HG02981 (cell line): ENCODE measurements around the gene APCDD1L.

ENCODE experiments used
- ATAC-seq: cut with Tn5 transposase; IDR thresholded peaks from one replicate; pipeline ENCODE4 v1.9.1; 2021; ENCODE audit warnings: mild to moderate bottlenecking, moderate library complexity; ENCODE audit not compliant: unreplicated experiment

APCDD1L gene

DNA sequence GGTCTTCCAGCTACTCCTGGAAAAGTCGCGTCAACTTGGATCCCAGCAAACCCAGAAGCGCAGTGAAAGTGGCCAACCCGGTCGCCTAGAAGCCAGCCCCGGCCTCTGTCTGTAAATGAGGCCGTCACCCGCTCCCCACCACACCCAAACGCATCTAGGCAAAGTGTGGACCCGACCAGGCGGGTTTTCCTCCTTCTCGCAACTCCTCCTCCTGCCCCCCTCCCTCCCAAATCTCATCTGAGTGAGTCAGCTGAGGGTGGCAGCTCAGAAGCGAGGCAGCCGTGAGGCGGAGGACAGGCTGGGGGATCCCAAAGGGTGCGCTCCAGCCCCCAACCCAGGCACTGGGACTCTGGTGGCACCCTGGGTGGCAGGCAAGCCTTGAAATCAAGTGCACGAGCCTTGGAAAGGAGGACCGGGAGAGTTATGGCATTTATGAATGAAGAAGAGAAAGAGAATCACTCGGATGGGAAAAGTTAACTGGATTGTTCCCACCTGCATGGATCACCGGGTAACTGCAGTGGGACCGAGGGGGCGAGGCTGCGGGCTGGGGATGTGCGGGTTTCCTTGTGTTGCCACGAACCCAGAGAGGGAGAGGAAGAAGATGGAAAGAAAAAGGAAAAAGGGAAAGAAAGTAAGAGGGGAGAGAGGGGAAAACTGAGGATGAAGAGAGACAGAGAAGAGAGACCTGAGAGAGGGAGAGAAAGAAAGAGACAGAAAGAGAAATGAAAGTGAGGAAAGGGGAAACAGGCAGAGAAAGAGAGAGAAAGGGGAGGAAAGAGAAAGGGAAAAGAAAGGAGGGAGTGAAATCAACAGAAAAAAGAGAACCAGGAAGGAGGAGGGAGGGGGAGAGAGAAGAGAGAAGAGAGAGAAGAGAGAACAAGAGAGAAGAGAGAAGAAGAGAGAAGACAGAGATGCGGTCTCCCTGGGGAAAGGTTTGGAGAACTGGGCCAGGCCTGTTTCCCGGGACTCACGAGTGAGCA, at the start of gene APCDD1L:
APCDD1L (minus strand) TSS at position 167 of the 980 bp plus-strand sequence. CDS start 692 bp downstream, outside the sequence.
- ATAC-seq, result no peak

DNA sequence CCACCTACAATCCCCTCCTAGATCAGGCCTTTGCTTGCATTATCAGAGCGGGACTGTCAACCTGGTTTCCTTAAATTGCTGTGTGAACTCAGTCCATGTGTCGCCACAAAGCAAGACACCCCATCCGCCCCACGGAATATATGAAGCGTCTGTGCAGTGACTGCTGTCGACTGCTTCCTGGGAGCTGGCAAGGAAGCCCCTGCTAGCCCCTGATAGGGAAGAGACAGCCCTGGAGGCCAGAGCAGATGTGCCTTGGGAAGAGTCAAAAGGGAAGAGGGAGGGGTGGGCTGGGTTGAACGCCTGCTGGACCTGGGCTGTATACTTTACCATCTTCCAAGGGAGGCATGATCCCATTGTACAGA, 44.1 kb upstream of the APCDD1L start:
- ATAC-seq, result no peak

DNA sequence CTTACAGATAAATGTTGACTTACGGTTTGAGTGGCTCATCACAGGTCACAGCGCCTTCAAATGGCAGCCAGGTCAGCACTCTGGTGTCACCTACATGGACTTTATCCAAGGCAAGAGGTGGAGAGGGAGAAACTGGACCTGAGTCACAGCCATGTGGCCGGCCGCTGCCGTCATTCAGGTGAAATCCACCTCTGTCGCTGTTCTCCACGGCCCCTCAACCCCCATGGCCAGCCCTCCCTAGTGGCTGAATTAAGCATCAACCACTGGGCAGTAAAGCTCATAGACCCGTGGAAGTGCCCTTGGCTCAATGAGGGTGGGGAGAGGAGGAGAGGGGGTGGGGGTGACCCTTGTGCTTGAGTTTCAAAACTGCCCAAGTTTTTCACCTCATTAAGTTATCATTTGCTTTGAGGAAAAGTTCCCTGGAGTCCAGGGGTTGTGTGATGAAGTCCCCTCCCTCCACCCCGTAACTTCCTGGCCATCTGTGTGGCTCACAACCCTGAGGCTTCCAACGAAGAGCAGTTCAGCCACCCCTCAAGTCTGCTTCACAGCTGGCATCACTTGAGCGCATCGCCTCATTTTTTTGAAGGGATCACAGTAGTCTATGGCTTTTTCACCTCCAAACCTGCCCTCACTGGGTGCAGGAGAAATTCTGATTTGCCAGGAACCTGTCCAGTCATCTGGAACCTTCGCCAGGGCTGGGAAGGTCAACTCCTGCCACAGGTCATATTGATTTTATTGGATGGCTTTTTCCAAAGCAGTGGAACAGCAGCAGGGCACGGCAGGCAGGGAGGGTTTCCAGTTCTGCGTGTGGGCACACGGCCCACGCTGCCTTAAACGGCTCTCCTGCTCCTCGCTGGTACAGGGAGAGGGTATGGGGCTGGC, 43.5 kb upstream of the APCDD1L start:
- ATAC-seq, result no peak

DNA sequence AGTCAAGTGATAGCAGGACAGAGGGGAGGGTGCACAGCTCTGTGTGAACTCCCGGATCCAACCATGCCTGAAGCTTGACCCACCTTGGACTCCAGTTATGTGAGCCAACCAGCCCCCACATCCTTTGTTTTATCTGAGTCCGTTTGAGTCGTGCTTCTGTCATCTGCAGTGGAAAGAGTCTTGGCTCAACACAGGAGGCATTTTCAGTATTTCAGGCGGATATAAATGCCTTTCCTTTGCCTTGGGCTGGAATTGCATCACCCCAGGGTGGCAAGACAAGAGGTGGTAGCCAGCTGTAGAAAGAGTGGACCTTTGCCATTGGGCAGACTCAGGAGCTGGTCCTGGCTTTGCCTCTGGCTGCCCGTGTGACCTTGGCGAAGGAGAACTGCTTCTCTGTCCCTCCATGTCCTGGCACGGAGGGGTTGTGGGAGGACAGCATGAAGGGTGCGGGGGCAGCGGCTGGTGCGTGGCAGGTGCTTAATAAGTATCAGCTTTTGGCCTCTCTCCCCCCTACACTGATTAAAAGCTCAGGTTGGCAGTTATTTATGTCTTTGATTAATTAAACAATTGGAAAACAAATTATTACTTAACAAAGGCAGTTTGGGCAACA, 42.6 kb upstream of the APCDD1L start:
- ATAC-seq, result no peak

DNA sequence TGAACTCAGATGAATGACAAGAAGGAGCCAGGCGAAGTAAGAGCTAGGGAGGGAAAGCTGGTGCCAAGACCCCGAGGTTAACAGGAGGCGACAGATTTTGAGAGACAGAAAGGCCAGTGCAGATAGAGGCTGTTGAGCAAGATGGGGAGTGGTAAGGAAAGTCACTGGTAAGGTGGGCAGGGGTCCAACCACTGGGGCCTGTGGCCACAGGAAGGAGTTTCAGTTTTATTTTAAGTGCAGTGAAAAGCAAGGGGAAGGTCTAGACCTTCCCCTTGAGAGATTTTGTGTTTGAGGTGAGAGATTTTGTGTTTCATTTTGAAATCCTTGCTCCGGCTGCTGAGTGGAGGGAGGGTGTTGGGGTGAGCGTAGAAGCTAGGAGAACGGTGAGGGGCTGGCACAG, 41.8 kb upstream of the APCDD1L start:
- no peak for ATAC-seq

DNA sequence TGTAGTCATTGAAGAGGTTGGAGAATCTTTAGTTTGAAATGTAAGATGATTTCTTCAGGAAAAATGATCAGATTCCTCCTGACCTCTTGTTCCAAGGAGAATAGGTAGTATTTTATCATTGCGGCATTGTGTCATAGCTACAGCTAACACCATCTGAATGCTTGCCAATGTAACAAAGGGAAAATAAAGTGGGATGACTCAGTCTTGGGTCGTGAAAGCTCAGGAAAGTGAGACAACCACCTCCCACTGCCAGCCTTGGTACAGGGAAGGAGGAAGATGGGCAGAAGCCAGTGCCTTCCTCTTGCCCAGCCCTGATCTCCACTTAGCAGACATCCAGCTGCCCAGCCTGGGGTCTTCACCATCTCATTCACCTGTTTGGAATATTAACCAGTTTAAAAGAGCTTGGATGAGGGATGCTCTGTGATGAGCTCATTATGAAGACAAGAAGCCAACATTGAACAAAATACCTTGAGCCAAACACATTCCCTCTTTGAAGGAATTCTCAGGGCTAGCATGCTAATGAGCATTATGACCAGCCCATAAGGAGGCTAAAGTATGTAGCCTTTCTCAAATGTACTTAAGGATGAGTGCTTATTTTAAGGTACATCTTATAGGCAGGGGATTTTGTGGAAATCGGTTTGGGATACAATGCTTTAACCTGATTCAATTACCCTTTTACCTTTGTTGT, 40.0 kb upstream of the APCDD1L start:
- ATAC-seq, result no peak

DNA sequence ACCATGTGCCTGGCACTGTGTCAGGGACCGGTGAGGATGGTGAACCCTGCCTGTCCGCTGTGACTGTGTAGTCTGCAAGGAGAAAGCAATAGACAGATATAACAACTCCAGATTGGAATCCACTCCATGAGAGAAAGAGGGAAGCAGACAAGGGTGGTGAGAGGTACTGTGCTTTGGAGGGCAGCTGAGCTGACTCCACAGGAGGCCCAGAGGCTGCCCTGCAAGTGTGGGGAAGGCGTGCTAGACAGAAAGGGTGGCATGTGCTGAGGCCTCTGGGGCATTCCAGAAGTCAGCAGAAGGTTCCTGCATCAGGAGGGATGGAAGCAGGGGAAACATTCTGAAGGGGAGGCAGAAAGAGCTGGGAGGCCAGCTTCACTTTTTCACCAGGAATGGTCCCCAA, 39.3 kb upstream of the APCDD1L start:
- ATAC-seq, result no peak

DNA sequence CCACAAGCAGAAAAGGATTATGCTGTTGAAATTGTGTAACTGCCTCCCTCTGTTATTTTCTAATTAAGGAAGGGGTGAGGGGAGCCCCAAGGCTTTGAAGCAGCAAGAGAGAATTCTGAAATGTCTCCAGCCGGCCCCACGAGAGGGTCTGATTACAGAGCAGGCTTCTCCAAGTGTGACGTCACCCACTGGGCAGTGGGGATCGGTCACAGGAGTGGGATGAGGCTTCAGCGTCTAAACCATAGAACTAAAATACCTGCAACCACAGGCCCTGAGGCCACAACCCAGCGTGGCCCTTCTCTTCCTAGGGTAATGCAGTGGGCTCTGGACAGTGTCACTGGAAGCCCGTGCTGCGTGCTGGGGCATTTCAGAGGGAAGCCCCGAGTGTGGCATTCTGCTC, 38.6 kb upstream of the APCDD1L start:
- ATAC-seq, result no peak

DNA sequence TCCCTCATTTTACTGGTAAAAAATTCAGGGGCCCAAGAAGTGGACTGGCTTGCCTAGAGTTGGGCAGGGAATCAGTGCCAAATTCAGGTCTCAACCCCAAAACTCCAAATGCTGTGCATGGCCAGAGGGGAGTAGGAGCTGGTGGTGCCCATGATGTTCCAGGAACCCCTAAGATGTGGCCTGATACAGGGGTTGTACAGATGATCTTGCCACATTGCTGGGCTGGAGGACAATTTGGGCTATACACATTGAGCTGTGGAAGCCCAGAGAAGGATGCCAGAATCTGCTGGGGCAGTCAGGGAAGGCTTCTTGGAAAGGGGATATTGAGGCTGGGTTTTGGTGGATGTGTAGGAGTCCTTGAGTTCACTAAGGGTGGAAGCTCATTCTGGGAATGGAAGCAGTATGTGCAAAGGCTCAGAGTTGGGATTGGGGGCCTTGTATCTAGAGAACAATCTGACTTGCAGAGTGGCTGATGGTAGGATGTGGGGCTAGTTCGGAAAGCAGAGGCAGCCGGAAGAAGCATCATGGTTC, 38.0 kb upstream of the APCDD1L start:
- ATAC-seq, result no peak

DNA sequence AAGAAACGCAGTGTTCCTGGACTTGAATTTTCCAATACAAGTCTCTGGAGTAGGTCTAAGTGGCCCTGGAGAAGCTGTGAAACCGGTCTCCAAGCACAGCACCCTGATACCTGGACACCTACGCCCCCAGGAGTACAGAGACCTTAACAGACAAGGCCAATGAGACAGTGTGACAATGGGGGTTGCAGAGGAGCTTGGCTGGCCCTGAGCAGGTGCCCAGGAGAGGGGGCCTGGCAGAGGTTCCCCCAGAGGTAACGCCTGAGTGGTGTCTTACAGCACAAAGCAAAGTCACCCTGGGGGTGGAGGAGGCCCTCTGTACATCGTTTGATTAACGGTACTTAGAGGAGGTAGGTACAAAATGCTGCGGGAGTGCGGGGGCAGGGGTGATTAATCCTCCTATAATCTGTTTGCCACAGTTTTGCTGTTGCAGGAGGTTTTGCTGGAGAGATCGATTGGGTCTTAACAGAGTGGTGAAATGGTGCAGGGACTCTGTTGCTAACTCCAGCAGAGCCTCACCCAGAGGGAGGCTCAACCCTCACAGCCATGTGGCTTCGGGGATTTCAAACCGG, 37.3 kb upstream of the APCDD1L start:
- ATAC-seq, result no peak

DNA sequence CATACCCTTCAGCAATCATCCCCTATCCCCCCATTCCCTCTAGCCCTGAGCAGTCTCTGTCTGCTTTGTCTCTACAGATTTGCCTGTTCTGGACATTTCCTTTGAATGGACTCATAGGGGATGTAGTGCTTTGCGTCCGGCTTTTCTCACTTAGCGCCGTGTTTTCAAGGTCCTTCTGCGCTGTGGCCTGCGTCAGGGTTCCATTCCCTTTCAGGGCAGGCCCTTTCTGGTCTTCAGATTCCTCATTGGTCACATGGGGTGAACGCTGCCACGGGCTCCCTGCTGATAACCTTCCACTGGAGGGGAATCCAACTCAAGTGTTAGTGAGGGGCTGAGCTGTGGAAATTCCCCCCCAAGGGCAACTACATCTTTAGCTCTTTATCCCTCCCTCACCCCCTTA, 36.4 kb upstream of the APCDD1L start:
- no peak for ATAC-seq

DNA sequence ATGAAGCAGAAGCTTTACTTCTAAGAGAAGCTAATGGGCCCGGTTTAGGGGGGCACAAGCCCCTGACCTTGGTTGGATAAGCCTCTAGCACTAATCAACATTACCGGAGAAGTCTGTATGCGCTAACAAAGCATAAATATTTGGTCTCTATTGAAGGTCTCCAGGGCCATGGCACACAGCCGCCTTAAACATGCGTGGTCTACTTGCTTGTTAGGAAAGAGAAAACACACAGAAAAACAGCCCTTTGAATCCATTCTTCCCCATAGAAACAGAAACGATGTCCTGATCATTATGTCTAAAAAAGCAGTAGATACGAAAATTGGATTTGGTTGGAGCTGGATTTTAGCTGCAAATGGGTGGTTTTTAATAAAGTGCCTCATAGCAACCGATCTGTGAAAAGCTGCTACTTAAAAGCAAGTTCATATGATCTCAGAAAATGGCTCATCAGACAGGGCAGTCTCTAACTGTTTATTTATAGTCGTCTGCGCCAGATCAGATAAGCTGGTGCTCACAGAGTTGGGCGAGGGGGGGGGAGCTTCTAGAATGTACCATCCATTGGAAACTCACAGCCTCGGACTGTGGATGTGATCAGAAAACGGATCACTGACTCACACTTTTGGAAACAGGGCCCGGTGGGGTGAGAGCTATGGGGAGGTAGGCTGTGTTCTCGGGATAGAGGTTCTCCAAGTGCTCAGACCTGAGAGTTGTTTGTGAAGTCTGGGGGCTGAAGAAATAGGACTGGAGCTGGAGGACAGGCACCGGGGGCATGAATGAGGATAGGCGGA, 35.3 kb upstream of the APCDD1L start:
- no peak for ATAC-seq

DNA sequence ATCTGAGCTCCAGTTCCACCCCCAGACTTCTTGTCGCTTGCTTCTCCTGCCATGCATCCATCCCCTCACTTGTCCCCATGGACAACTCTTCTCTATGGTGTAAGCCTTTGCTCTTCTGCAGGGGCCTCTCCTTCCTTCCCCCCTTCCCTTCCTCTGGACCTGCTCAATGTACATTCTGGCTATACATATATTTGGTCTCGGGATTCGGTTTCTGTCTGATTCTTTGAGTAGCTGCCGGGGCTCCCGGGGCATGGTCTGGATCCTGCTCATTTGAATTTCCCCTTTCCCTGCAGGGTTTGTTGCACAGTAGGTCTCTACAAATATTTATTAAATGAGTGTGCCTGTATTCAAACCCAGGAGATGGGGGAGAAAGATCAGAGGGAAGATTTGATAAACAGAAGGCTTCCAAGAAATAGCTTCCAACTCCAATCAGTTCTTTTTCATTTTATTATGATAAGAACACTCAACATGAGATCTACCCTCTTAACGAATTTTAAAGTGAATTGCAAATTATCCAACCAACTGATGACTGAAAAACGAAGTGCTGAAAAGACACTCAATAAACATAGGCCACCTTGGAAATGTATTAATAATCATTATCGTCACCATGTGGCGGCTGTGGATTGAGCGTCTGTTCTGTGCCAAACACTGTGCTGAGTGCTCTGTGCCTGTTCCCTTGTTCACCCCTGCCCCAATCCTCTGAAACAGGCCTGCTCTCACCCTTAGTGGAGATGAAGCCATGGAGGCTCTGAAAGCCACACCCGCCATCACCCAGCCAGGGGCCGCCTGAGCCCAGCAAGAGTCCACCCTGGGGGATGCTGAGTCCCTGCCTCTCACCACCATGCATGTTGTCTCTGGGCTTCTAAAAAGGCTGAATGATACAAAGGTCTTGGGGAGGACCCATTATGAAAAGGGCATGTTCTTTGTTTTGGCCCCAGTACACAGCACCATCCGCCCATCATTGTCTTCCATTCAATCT, 34.3 kb upstream of the APCDD1L start:
- no peak for ATAC-seq

DNA sequence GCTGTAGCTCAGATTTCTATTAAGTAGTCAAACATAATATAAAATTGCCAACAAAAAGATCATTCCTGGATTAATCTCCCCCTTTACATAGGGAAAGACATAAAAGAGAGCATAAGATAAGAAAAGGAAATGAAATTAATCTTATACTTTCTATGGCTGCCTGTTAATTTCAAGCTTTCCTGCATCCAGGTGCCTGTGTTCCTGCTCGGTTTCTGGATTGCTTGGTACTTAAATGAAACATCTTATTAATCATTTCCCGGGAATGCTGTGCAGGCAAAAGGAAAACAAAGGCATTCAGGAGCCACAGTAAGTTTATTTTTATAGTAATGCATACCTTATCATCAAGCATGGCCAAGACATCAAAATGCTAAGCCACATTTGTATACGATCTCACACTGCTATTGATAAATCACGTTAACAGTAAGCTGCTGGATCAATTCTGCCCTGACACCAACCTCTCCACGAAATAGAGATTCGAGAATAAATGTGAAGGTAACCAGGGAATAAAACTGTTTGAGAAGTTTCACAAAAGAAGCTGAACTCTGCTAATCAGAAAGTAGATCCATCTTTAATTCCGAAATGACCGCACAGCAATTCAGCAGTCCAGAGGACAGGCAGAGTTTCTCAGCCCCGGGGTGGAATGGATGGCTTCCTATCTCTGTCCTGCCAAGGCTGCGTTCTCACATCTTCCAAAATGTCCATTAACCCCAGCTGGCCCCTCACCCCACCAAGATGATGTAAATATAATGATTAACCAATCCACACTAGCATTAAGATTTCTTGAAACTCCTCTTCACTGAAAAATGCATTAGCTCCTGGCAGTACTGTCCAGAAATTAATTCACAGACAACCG, 32.6 kb upstream of the APCDD1L start:
- no peak for ATAC-seq

DNA sequence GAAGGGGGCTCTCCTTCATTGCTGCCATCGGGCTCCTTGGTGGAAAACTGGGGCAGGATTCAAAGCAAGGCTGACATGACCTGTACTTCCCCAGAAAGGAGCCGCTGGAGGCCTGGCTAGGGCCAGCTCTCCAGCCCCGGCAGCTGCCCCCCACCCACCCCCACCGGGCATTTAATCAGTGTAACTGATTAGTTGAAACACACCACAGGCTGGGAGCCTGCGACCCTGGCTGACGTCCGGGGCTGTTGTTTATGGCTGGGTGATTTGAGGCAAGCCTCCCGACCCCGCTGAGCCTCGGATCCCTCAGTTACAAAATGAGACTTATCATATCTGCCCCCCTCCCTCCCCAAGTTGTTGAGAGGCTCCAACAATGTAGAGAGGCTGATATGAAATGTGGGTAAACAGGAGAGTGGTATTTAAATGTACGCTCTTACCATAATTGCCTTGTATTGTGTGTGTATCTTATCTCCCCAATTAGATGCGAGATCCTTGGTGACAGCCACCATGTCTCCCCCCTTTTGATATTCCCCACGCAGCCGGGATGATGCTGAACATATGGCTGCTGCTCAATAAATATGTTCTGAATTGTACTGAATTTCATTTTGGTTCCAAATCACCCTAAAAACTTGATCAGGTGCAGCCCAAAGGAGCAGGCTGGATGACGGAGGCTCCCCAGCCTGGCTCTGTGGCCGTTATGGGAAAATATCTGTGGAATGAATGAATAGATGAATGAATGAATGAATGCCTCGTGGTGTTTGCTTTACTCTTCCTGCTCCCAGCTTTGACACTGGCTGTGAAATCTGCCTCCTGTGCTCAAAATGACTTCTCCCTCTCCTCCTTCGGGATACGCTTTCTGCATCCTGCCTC, 31.8 kb upstream of the APCDD1L start:
- no peak for ATAC-seq

DNA sequence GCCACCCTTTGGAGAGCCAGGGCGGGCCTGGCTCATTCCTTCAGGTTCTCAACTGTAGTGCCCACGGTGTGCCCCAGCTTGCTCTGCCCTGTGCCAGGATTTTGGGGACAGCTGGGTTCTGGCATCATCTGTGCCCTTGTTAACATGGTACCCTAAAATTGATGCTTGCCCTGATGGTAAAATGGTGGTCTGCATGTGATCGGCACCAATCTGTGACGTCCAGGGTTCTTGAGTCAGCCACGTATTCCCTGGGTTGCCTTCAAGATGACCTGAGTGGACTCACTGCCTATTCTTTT, 31.2 kb upstream of the APCDD1L start:
- ATAC-seq, result no peak
